NCI-H748 treated with DMSO at 0.1 percent for 48 hours (cell line): Measurements from ENCODE around the gene AASDH.

Experiments
- DNase-seq: peaks from one replicate; lab custom pipeline; 2025; lab: John Stamatoyannopoulos, UW

The AASDH gene, protein sequence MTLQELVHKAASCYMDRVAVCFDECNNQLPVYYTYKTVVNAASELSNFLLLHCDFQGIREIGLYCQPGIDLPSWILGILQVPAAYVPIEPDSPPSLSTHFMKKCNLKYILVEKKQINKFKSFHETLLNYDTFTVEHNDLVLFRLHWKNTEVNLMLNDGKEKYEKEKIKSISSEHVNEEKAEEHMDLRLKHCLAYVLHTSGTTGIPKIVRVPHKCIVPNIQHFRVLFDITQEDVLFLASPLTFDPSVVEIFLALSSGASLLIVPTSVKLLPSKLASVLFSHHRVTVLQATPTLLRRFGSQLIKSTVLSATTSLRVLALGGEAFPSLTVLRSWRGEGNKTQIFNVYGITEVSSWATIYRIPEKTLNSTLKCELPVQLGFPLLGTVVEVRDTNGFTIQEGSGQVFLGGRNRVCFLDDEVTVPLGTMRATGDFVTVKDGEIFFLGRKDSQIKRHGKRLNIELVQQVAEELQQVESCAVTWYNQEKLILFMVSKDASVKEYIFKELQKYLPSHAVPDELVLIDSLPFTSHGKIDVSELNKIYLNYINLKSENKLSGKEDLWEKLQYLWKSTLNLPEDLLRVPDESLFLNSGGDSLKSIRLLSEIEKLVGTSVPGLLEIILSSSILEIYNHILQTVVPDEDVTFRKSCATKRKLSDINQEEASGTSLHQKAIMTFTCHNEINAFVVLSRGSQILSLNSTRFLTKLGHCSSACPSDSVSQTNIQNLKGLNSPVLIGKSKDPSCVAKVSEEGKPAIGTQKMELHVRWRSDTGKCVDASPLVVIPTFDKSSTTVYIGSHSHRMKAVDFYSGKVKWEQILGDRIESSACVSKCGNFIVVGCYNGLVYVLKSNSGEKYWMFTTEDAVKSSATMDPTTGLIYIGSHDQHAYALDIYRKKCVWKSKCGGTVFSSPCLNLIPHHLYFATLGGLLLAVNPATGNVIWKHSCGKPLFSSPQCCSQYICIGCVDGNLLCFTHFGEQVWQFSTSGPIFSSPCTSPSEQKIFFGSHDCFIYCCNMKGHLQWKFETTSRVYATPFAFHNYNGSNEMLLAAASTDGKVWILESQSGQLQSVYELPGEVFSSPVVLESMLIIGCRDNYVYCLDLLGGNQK

DNA sequence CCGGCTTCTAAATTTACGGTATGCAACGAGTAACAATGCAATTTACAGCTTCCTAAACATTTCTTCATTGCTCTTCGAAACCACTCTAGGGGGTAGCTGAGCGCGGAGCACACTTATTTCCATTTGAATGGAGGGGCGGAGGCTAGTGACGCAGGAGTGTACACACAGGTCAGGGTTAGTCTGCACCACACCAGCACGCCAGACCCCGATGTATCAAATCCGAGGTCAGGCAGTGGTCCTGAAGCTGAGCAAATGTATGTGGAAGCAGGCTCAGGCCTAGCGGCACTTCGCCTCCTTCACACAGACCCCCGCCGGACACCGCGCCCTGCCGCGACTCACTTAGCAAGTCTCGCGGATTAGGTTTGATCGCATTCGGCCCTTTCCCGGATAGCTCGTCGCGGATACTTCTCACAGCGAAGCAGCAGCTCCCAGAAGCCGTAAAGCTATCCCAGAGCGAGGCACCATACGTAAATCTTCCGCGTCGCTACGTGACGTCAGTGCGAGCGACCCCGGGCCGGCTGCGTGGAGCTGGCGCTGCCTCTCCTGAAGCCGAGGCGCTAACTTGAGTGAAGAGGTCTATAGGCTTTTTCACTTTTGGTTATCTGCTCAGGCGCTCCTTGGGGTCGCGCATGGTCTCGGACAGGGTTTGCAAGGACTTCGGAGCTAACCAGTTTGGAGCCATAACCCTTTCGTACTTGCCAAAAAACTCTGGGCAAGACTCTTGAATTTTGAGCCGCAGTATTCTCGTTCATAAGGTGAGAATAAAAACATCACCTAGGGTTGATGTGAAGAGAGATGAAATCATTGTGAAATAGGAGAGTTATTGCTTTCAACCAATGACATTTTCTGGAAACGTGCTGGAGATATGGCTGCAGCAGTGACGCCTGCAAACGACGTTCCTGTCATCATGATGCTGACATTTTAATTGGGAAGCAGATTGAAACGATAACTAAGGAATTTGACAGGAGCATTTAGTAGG, at the start of gene AASDH:
Gene AASDH, minus strand, starts transcription at position 469 of the 979 bp plus-strand sequence. CDS start 3,192 bp downstream, outside the sequence.
- peak; percentile 85 for DNase-seq

DNA sequence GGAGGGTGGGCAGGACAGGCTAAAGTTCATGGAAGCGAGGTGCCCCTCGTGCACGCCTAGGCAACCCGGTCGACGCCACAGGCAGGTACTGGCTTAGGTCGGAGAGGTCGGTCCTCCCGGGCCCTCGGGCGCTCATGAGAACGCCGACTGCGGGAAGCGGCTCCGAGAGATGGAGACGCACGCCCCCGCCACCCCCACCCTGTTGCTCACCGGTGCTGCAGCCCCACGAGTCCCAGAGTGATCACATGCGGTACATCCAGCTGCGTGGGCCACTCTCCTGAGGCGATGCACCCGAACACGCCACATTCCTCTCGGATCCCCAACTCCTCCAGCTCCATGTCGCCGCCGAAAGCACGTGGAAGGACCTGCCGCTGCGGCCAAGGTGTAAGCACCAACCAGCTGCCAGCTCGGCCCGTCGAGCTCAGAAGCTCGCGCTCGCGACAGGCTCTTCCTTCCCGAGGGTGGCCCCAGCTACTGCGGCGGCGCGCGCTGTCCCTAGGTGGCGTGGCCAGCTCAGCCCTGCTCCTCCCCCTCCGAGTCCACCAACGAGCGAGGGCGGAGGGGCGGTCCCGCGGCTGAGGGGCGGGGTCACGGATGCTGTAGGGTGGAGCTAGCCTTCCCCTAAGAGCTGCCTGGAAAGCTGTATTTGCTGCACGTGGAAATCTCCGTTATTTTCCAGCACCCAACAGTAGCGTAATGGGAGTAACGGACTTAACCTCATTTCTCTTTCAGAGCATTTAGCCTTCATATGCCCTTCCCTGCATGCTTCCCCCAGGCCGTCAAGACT, 48.0 kb upstream of the AASDH start, which contains the start of gene PPAT:
Gene PPAT, minus strand, starts transcription at position 476 of the 787 bp plus-strand sequence. Its CDS starts 138 bp downstream, at position 338.
- peak; percentile 87 for DNase-seq

DNA sequence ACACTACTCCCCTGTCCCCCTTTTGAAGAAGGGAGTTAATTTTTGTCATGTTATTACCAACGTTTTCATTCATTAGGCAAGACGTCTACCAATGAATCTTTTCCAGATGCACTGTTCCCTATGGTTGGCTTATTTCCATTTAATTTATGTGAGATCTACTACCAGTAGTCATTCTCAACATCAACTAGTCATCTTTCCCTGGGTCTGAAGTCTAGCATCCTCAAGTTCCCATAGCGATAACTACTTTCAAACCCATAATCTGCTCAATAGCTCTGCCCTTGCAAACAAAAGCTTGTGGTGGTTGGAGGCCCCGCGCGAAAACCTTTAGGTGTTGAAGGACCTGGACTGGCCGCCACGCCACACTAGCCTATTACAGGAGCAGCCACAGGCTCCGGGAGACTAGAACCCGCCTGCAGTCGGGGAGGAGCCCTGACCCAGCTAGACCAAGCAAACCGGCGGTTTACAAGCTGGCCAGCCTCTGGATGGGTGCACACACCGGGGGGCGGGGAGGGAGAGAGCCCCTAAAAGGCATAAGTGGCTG, 47.4 kb upstream of the AASDH start:
- DNase-seq, result no peak

GRCh38 chr4:56433280-56433679, 46.0 kb upstream of the AASDH start:
- DNase-seq, result no peak

DNA sequence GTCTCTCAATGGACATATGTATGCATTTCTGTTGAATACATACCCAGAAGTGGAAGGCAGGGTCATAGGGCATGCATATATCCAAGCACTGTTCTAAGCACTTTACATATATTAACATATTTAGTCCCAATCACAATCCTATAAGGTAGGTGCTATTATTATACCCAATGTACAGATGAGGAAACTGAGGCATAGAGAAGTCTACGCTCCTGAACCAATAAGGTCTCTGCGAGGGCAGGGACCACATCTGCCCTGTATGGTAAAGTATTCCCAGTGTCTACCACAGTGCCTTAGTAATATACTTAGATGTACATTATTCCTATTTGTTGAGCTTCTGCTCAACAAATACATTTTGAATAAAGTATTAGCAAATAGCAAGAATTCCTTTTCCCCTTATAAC, 42.9 kb upstream of the AASDH start:
- DNase-seq, result no peak

GRCh38 chr4:56427179-56427578, 39.9 kb upstream of the AASDH start:
- no peak for DNase-seq

DNA sequence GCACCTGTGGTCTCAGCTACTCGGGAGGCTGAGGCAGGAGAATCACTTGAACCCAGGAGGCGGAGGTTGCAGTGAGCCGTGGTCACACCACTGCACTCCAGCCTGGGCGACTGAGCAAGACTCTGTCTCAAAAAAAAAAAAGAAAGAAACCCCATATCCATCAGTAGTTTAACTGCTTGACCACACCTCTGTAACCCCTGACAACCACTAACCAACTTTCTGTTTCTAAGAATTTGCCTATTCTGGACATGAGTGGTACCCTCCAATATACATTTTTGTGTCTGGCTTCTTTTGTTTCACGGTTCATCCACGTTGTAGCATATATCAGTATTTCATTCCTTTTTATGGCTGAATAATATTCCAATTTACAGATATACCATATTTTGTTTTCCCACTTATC, 39.0 kb upstream of the AASDH start:
- no peak for DNase-seq

GRCh38 chr4:56425518-56425917, 38.2 kb upstream of the AASDH start:
- no peak for DNase-seq

DNA sequence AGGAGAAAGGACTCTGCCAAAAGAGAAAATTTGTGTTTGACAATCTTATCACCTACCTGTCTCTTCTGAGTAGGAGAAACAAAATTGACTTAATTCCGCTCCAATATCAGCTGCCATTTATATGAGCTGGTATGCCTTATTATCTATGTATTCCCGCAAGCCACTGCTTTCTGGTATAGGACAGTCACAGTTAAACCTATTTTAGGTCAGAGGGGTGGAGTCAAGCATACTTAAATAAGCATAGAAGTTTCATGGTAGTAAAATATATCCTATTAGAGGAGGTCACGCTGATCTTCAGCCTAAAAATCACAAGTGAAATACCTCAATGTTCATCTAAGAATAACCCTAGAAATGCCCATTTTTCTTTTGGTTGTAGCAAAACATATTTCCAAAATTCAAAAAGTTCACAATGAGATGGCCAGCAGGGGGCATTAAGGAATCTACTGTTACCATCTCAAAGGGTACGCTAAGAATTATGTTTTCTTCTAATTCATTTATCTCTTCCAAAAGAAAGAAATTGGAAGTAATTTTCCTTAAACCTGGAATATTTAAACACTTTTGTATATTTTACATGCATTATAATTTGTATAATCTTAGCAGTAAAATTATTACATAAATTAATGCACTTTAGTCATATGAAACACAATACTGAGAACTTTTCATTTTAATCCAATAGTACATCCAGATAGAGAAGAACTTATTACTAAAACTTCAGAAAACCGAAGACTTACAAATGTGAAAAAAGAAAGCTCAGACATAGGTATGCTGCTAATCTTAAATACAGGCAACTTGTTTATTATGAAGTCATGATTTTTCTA, 37.6 kb upstream of the AASDH start:
- DNase-seq, result no peak

DNA sequence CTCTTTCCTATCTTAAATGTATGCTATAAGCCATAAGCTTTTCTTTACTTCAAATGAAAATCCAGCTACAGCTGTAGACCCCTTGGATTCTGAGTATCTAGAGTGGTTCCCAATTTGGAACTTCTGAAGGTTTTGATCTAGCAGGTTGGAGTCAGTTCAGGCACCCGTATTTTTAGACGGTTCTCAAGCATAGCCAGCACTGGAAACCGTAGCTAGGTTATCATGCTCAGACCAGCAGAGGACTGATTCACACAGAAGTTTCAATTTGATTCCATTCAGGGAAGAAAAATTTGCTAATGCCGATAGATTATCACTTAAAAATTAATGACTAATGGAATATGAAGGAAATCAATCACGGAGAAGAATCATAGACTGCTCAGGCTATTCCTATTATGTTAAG, 36.9 kb upstream of the AASDH start:
- DNase-seq, result no peak

- no peak for DNase-seq
Measured at GRCh38 chr4:56417396-56417795, 30.1 kb upstream of the AASDH start.

- DNase-seq, result no peak
Measured at GRCh38 chr4:56416349-56416748, 29.1 kb upstream of the AASDH start.

- no peak for DNase-seq
Measured at GRCh38 chr4:56414135-56414670, 26.9 kb upstream of the AASDH start.

- DNase-seq, result peak; percentile 62
Measured at GRCh38 chr4:56410247-56411062, 23.2 kb upstream of the AASDH start.

DNA sequence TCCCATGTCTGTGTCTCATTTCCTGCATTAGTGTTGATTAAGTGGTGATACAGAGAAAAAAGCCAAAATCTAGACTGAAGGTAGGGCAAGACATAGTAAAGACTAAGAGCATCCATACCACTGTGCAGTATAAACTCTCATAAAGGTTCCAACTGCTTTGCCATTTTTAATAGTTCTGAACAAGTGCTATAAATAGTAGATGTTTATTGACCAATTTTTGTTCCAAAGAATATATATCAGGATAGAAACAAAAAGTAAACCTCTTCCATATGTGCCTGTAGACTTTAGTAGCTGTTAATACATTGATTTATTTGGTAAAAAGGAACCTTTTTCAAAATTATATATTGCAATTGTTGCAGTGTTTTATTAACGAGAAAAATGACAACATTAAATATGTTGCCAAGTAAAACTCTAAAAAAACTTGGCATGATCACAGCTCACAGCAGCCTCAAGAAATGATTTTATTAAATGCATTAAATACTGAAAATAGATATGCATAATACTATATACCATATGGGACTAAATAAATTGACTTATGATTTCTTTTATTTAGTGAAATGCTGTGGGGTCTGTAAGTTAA, 22.3 kb upstream of the AASDH start:
- DNase-seq, result no peak

DNA sequence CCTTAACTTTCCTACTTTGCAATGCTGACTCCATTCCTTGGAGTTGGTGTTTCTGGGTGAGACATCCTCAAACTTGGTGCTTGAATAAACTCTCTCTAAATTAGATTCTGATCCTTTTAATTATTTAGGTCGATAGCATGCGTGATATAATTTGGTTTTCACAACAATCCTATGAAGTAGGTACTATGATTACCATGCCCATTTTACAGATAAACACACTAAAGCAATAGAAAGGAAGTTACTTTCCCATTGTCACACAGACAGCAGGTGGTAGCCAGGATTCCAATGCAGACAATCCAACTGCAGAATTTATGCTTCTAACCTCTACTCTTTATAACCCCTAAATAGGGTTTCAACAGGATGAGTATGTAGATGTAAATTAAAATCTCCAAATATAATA, 21.7 kb upstream of the AASDH start:
- DNase-seq, result no peak

- no peak for DNase-seq
Measured at GRCh38 chr4:56406151-56406550, 18.9 kb upstream of the AASDH start.

DNA sequence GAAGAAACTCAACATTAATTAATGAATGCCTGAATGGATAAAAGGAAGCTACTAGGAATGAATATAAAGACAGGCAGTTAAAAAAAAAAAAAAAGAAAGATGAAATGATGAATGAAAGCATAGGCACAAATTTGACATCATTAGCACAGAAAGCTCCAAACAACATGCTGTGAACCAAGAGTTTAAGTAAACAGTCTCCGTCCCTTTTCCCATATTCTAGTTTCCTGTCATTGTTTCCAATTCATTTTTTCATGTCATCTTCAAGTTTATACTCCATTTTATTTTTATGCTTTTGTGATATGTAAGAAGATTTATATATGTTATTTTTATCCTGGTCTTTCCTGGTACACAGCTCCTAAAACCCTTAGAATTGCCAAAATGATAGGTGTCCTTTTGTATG, 17.7 kb upstream of the AASDH start:
- no peak for DNase-seq
